Thyroid gland (tissue), 4 donors: Measurements from ENCODE around the gene ASGR1. TPM values are rescaled to one million over a fixed set of nuclear protein-coding genes. Genes with fewer than 3 reads are reported as not detected.

Experiments
- DNase-seq, 2 donors: peaks; one replicate each; pipeline ENCODE4 v3.0.0-alpha.2; 2019
- H3K27ac ChIP-seq, 3 donors: fragments of 200-600 bp; sonication (generic); 1 replicate in 2 of 3; 2 replicates in 1 of 3; pipeline ENCODE4 v1.5.1; 2016 to 2019; ENCODE audit warnings: mild to moderate bottlenecking in 1 of 3, moderate library complexity in 1 of 3
- H3K27me3 ChIP-seq: fragments of 200-600 bp; sonication (generic); one replicate; pipeline ENCODE4 v1.5.1; 2019
- H3K36me3 ChIP-seq, 2 donors: fragments of 200-600 bp; sonication (generic); one replicate each; pipeline ENCODE4 v1.5.1; 2016 to 2019
- H3K4me1 ChIP-seq, 2 donors: fragments of 200-600 bp; sonication (generic); one replicate each; pipeline ENCODE4 v1.5.1; 2017 to 2019
- H3K4me3 ChIP-seq, 3 donors: fragments of 200-600 bp; sonication (generic); replicated peaks in 1 of 3; 1 replicate in 2 of 3; 2 replicates in 1 of 3; pipeline ENCODE4 v1.5.1; 2016; ENCODE audit warnings: mild to moderate bottlenecking in 1 of 3
- H3K9me3 ChIP-seq: fragments of 200-600 bp; sonication (generic); one replicate; pipeline ENCODE4 v1.5.1; 2017
- CTCF ChIP-seq, 6 experiments: fragments of 200-600 bp in 3 of 6; fragments of 450-650 bp in 3 of 6; sonication (generic) in 3 of 6; IDR thresholded peaks; one replicate each; pipeline ENCODE4 v1.5.1; 2016 to 2019; ENCODE audit warnings: antibody characterized with exemption in 6 of 6, mild to moderate bottlenecking in 2 of 6, inconsistent platforms in 1 of 6, moderate library complexity in 1 of 6
- POLR2A ChIP-seq, 2 donors: fragments of 450-650 bp; IDR thresholded peaks; one replicate each; pipeline ENCODE4 v1.6.1; 2017; ENCODE audit warnings: antibody characterized with exemption in 2 of 2, mild to moderate bottlenecking in 2 of 2, moderate library complexity in 1 of 2
- WGBS, 2 donors: methylation state at CpG; one replicate each; pipeline ENCODE4 v1.1.5; 2017; 5-methylcytosine and 5-hydroxymethylcytosine counted together
- intact Hi-C: fragments of 100-400 bp; cut with DNase I; formaldehyde crosslinking; loops from one replicate; pipeline ENCODE4 v1.15.1; 2023
- total RNA-seq, 4 donors: library from RNA; depleted of rRNA; stranded (reverse); fragments of >200 nt; gene quantifications; one replicate each; pipeline ENCODE4 v1.2.3, GENCODE V29; 2016

ASGR1 gene
- total RNA-seq, 4 donors from 2014 or later, result 3.0 to 6.5 (median 3.3) TPM; not detected in 1

GRCh38 chr17:7221278-7222092 lies 42.3 kb upstream of the ASGR1 start:
- Histone ChIP-seq H3K4me3 (peak overlapping the region in 1 of 3 donors; percentile 97), H3K36me3 (peaks cover 49 to 52% of the 10 kb centered on the region in 2 donors), H3K9me3 (no peaks in the 10 kb centered on the region), H3K4me1 (peaks cover 24 to 46% of the 10 kb centered on the region in 2 donors), H3K27me3 (no peaks in the 10 kb centered on the region), H3K27ac (peak overlapping the region in 2 of 3 donors; percentile 97 to 98)
- intact Hi-C loops, result no loop called here
- WGBS, 2 donors, result 71 to 90% methylated on average over 6 to 9 of the region's 10 CpGs
- TF ChIP-seq CTCF (IDR thresholded peaks at IDR 0.05), result no peak
- TF ChIP-seq POLR2A (IDR thresholded peaks at IDR 0.05), result no peak
- no peak for DNase-seq

- Histone ChIP-seq H3K27ac (peak overlapping the region; percentile 10 to 98 (median 97)), H3K4me1 (peaks cover 24 to 53% of the 10 kb centered on the region in 2 donors), H3K27me3 (no peaks in the 10 kb centered on the region), H3K9me3 (no peaks in the 10 kb centered on the region), H3K4me3 (peak overlapping the region; percentile 46 to 97 (median 90)), H3K36me3 (peaks cover 41 to 46% of the 10 kb centered on the region in 2 donors)
- DNase-seq, result peak; percentile 39 to 55
- 22 to 28% methylated on average over 10 to 11 of the region's 11 CpGs for WGBS, 2 donors
- TF ChIP-seq POLR2A (IDR thresholded peaks at IDR 0.05) (no peak), CTCF (IDR thresholded peaks at IDR 0.05) (peak in 3 of 6 experiments; percentile 11 to 24 (median 19))
- intact Hi-C loops, result no loop called here
Measured at GRCh38 chr17:7220593-7221277, 41.6 kb upstream of the ASGR1 start.

- WGBS, 2 donors, result 0 to 1% methylated on average over 13 to 43 of the region's 63 CpGs
- intact Hi-C loops, result no loop called here
Measured at GRCh38 chr17:7219812-7220592, 40.8 kb upstream of the ASGR1 start, which contains the start of the genes ACADVL and DLG4. Gene ACADVL, plus strand, starts transcription at chr17:7219938. Its CDS starts 47 bp downstream, at chr17:7219985. Gene DLG4, minus strand, starts transcription at chr17:7219836.

GRCh38 chr17:7219229-7219811 lies 40.1 kb upstream of the ASGR1 start:
- Histone ChIP-seq H3K4me3 (peak overlapping the region in 1 of 3 donors; percentile 97), H3K27ac (peak overlapping the region; percentile 10 to 98 (median 97)), H3K27me3 (no peaks in the 10 kb centered on the region), H3K36me3 (peaks cover 27 to 33% of the 10 kb centered on the region in 2 donors), H3K9me3 (no peaks in the 10 kb centered on the region), H3K4me1 (peaks cover 33 to 67% of the 10 kb centered on the region in 2 donors)
- intact Hi-C loops, result no loop called here
- no peak for TF ChIP-seq POLR2A (IDR thresholded peaks at IDR 0.05)
- TF ChIP-seq CTCF (IDR thresholded peaks at IDR 0.05), result peak in 1 of 6 experiments; percentile 3
- DNase-seq, result no peak
- 19 to 21% methylated on average over 12 of the region's 12 CpGs for WGBS, 2 donors

More at GRCh38 chr17:7219812-7220592, 40.8 kb upstream of the ASGR1 start, which contains the start of the genes ACADVL and DLG4:
- H3K27me3 ChIP-seq, result no peaks in the 10 kb centered on the region
- peak within 1 kb of the TSS; percentile 46 to 97 (median 90) for H3K4me3 ChIP-seq
- H3K4me1 ChIP-seq, result peaks cover 28 to 61% of the 10 kb centered on the region in 2 donors
- TF ChIP-seq CTCF (IDR thresholded peaks at IDR 0.05) (no peak), POLR2A (IDR thresholded peaks at IDR 0.05) (peak in 1 of 2 donors; percentile 90)
- peak; percentile 90 to 92 for DNase-seq
- H3K27ac ChIP-seq, result peak within 1 kb of the TSS; percentile 10 to 98 (median 97)
- peaks cover 34 to 38% of the 10 kb centered on the region in 2 donors for H3K36me3 ChIP-seq
- H3K9me3 ChIP-seq, result no peaks in the 10 kb centered on the region
